ENCODE results near the gene PROX2.
A peak's percentile ranks its signal among the peaks of the same experiment; 100 is the strongest.

Gene PROX2

GRCh38 chr14:74863274-74863673, 12.7 kb downstream of the PROX2 start:
- TF ChIP-seq CTCF (IDR thresholded peaks at IDR 0.05; ENCODE audit: low read depth, low read length) (no peak), POLR2A (IDR thresholded peaks at IDR 0.05; ENCODE audit: extremely low read depth, insufficient read length) (no peak), MYC (IDR thresholded peaks at IDR 0.05; ENCODE audit: low read depth, low read length) (no peak)
- TF ChIP-seq, protein P1, sequence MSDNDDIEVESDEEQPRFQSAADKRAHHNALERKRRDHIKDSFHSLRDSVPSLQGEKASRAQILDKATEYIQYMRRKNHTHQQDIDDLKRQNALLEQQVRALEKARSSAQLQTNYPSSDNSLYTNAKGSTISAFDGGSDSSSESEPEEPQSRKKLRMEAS (IDR thresholded peaks at IDR 0.05; ENCODE audit: low read depth, low read length), result no peak
- H3K4me3 ChIP-seq (ENCODE audit: low read depth, low read length), result no peak overlapping the region
- peak; percentile 55 for DNase-seq (ENCODE audit: low read depth)

GRCh38 chr14:74861734-74862090, 14.2 kb downstream of the PROX2 start:
- H3K4me3 ChIP-seq (ENCODE audit: low read depth, low read length), result no peak overlapping the region
- TF ChIP-seq POLR2A (IDR thresholded peaks at IDR 0.05; ENCODE audit: extremely low read depth, insufficient read length) (no peak), MYC (IDR thresholded peaks at IDR 0.05; ENCODE audit: low read depth, low read length) (no peak), CTCF (IDR thresholded peaks at IDR 0.05; ENCODE audit: low read depth, low read length) (no peak)
- TF ChIP-seq, protein P1 (IDR thresholded peaks at IDR 0.05; ENCODE audit: low read depth, low read length), result no peak
- DNase-seq (ENCODE audit: low read depth), result no peak

GRCh38 chr14:74860899-74861733, 14.8 kb downstream of the PROX2 start:
- H3K4me3 ChIP-seq (ENCODE audit: low read depth, low read length), result no peak overlapping the region
- peak; percentile 84 for DNase-seq (ENCODE audit: low read depth)
- no peak for TF ChIP-seq MYC (IDR thresholded peaks at IDR 0.05; ENCODE audit: low read depth, low read length)
- TF ChIP-seq CTCF (IDR thresholded peaks at IDR 0.05; ENCODE audit: low read depth, low read length), result peak; percentile 81

- DNase-seq (ENCODE audit: low read depth), result no peak
- TF ChIP-seq POLR2A (IDR thresholded peaks at IDR 0.05; ENCODE audit: extremely low read depth, insufficient read length), result no peak
- TF ChIP-seq, protein P1 (IDR thresholded peaks at IDR 0.05; ENCODE audit: low read depth, low read length), result no peak
- TF ChIP-seq MYC (IDR thresholded peaks at IDR 0.05; ENCODE audit: low read depth, low read length), result no peak
- no peak for TF ChIP-seq CTCF (IDR thresholded peaks at IDR 0.05; ENCODE audit: low read depth, low read length)
- H3K4me3 ChIP-seq (ENCODE audit: low read depth, low read length), result no peak overlapping the region
These were observed 16.0 kb downstream of the PROX2 start for GRCh38 chr14:74859757-74860552.

- DNase-seq (ENCODE audit: low read depth), result no peak
- TF ChIP-seq MYC (IDR thresholded peaks at IDR 0.05; ENCODE audit: low read depth, low read length), result no peak
- TF ChIP-seq CTCF (IDR thresholded peaks at IDR 0.05; ENCODE audit: low read depth, low read length), result no peak
- TF ChIP-seq POLR2A (IDR thresholded peaks at IDR 0.05; ENCODE audit: extremely low read depth, insufficient read length), result no peak
- TF ChIP-seq, protein P1 (IDR thresholded peaks at IDR 0.05; ENCODE audit: low read depth, low read length), result no peak
- no peak overlapping the region for H3K4me3 ChIP-seq (ENCODE audit: low read depth, low read length)
These were observed 17.9 kb downstream of the PROX2 start for GRCh38 chr14:74858022-74858421.

All from NB4 (cell line).